IMR-90 (cell line): Measurements from ENCODE around the gene KLHL41. TPM values are rescaled to one million over a fixed set of nuclear protein-coding genes. Genes with fewer than 3 reads are reported as not detected.

Experiments used
- ATAC-seq: fragments of 200-7000 bp; cut with Tn5 transposase; 2 replicates; pipeline ENCODE4 v1.9.1; 2020; ENCODE audit warnings: low read depth, mild to moderate bottlenecking, moderate library complexity
- BruUV-seq: library from RNA; stranded (reverse); fragments of 400-500 nt; replicated peaks from 2 replicates; lab custom pipeline; 2021; lab: Mats Ljungman, UMichigan
- CTCF ChIA-PET: fragments of 300-600 bp; formaldehyde crosslinking; extraction: SDS; loops from one replicate; lab custom pipeline; 2021; ENCODE audit warnings: antibody characterized with exemption; lab: Yijun Ruan, JAX
- POLR2A ChIA-PET: fragments of 300-600 bp; sonication (Branson Sonifier 250); formaldehyde crosslinking; loops from one replicate; lab custom pipeline; 2022; ENCODE audit warnings: antibody characterized with exemption; ENCODE audit not compliant: unreplicated experiment; lab: Charles Lee
- DNase-seq: peaks from one replicate; pipeline ENCODE4 v3.0.0; 2013
- H2AFZ ChIP-seq: replicated peaks from 2 replicates; pipeline ENCODE3; 2013; ENCODE audit warnings: low read length, mild to moderate bottlenecking; ENCODE audit not compliant: poor library complexity
- H2AK5ac ChIP-seq: 2 replicates; pipeline ENCODE4 v1.6.1; 2013; ENCODE audit warnings: low read depth, low read length, inconsistent platforms
- H2AK9ac ChIP-seq: replicated peaks from 2 replicates; pipeline ENCODE3; 2013; ENCODE audit warnings: mild to moderate bottlenecking, low read depth, low read length, moderate library complexity; ENCODE audit not compliant: poor library complexity
- H2BK120ac ChIP-seq: 2 replicates; pipeline ENCODE4 v1.6.1; 2013; ENCODE audit warnings: low read depth, low read length, inconsistent platforms
- H2BK15ac ChIP-seq: 3 replicates; pipeline ENCODE4 v1.6.1; 2013; ENCODE audit warnings: low read depth, low read length, inconsistent platforms
- H2BK20ac ChIP-seq: 2 replicates; pipeline ENCODE4 v1.6.1; 2013; ENCODE audit warnings: low read depth, mild to moderate bottlenecking, inconsistent platforms, low read length, moderate library complexity
- H2BK5ac ChIP-seq: 2 replicates; pipeline ENCODE4 v1.6.1; 2013; ENCODE audit warnings: mild to moderate bottlenecking, low read depth, low read length, inconsistent platforms; ENCODE audit not compliant: poor library complexity, severe bottlenecking
- H3K14ac ChIP-seq: replicated peaks from 2 replicates; pipeline ENCODE4 v1.6.1; 2013; ENCODE audit warnings: low read depth, low read length, inconsistent platforms
- H3K18ac ChIP-seq: 2 replicates; pipeline ENCODE4 v1.6.1; 2013; ENCODE audit warnings: low read depth, low read length, control low read depth
- H3K23ac ChIP-seq: 2 replicates; pipeline ENCODE4 v1.6.1; 2013; ENCODE audit warnings: low read depth, low read length, inconsistent platforms
- H3K27ac ChIP-seq: 2 replicates; pipeline ENCODE4 v1.5.1; 2013; ENCODE audit warnings: mild to moderate bottlenecking, control low read depth, low read length; ENCODE audit not compliant: insufficient read depth
- H3K27me3 ChIP-seq: 2 replicates; pipeline ENCODE4 v1.6.1; 2013; ENCODE audit warnings: low read length; ENCODE audit not compliant: control insufficient read depth, insufficient read depth
- H3K36me3 ChIP-seq: 2 replicates; pipeline ENCODE4 v1.6.1; 2013; ENCODE audit warnings: low read length, mixed read lengths; ENCODE audit not compliant: control insufficient read depth, insufficient read depth
- H3K4ac ChIP-seq: 2 replicates; pipeline ENCODE4 v1.6.1; 2013; ENCODE audit warnings: low read depth, low read length, inconsistent platforms
- H3K4me1 ChIP-seq: 2 replicates; pipeline ENCODE4 v1.6.1; 2013; ENCODE audit warnings: low read length, mixed read lengths; ENCODE audit not compliant: control insufficient read depth, insufficient read depth
- H3K4me2 ChIP-seq: 2 replicates; pipeline ENCODE4 v1.6.1; 2013; ENCODE audit warnings: low read depth, mild to moderate bottlenecking, control low read depth, low read length, moderate library complexity
- H3K4me3 ChIP-seq: 2 replicates; pipeline ENCODE4 v1.5.1; 2013; ENCODE audit warnings: low read depth, mild to moderate bottlenecking, control low read depth, low read length, moderate library complexity; ENCODE audit not compliant: insufficient read depth
- H3K56ac ChIP-seq: 2 replicates; pipeline ENCODE4 v1.6.1; 2013; ENCODE audit warnings: low read length, inconsistent platforms; ENCODE audit not compliant: insufficient read depth; ENCODE audit errors: extremely low read depth
- H3K79me1 ChIP-seq, 2 experiments: 2 replicates each; pipeline ENCODE4 v1.6.1; 2013; ENCODE audit warnings: low read length in 2 of 2, inconsistent platforms in 1 of 2, low read depth in 1 of 2
- H3K9ac ChIP-seq: 2 replicates; pipeline ENCODE4 v1.6.1; 2013; ENCODE audit warnings: low read depth, low read length, control low read depth
- H3K9me1 ChIP-seq: 2 replicates; pipeline ENCODE4 v1.6.1; 2013; ENCODE audit warnings: low read length, inconsistent platforms; ENCODE audit not compliant: insufficient read depth
- H3K9me3 ChIP-seq: 2 replicates; pipeline ENCODE4 v1.6.1; 2013; ENCODE audit warnings: low read length; ENCODE audit not compliant: control insufficient read depth, insufficient read depth
- H4K20me1 ChIP-seq: 2 replicates; pipeline ENCODE4 v1.6.1; 2013; ENCODE audit warnings: low read length, inconsistent platforms; ENCODE audit not compliant: insufficient read depth
- H4K5ac ChIP-seq: 2 replicates; pipeline ENCODE4 v1.6.1; 2013; ENCODE audit warnings: mild to moderate bottlenecking, low read depth, low read length, control low read depth
- H4K8ac ChIP-seq, 2 experiments: 2 replicates each; pipeline ENCODE4 v1.6.1; 2013; ENCODE audit warnings: low read depth in 2 of 2, low read length in 2 of 2, control low read depth in 1 of 2, inconsistent platforms in 1 of 2
- H4K91ac ChIP-seq: 2 replicates; pipeline ENCODE4 v1.6.1; 2013; ENCODE audit warnings: low read depth, low read length, inconsistent platforms; ENCODE audit not compliant: insufficient read depth
- BHLHE40 ChIP-seq: fragments of 150-350 bp; IDR thresholded peaks from 2 replicates; pipeline ENCODE4 v1.6.1; 2016; ENCODE audit warnings: mild to moderate bottlenecking, low read depth, low read length
- CEBPB ChIP-seq: IDR thresholded peaks from 2 replicates; pipeline ENCODE4 v1.6.1; 2012; ENCODE audit warnings: low read depth, low read length, improper control_type of control experiment
- CHD1 ChIP-seq: IDR thresholded peaks from 2 replicates; pipeline ENCODE4 v1.6.1; 2012; ENCODE audit warnings: low read depth, low read length, improper control_type of control experiment
- CTCF ChIP-seq: conservative IDR thresholded peaks from 2 replicates; pipeline ENCODE4 v1.5.1; 2012; ENCODE audit warnings: mild to moderate bottlenecking, low read depth, low read length, improper control_type of control experiment
- FOS ChIP-seq: fragments of 150-350 bp; IDR thresholded peaks from 2 replicates; pipeline ENCODE4 v1.6.1; 2016; ENCODE audit warnings: low read depth, low read length
- MAFK ChIP-seq: IDR thresholded peaks from 2 replicates; pipeline ENCODE4 v1.6.1; 2012; ENCODE audit warnings: low read depth, low read length, improper control_type of control experiment
- MXI1 ChIP-seq: IDR thresholded peaks from 2 replicates; pipeline ENCODE4 v1.6.1; 2012; ENCODE audit warnings: low read depth, mild to moderate bottlenecking, low read length, moderate library complexity, borderline replicate concordance
- NFE2L2 ChIP-seq: fragments of 150-350 bp; IDR thresholded peaks from 2 replicates; pipeline ENCODE4 v1.6.1; 2016; ENCODE audit warnings: low read depth, mild to moderate bottlenecking, low read length
- POLR2A ChIP-seq: IDR thresholded peaks from 2 replicates; pipeline ENCODE4 v1.6.1; 2012; ENCODE audit warnings: mild to moderate bottlenecking, low read depth, low read length
- RAD21 ChIP-seq: IDR thresholded peaks from 2 replicates; pipeline ENCODE4 v1.6.1; 2012; ENCODE audit warnings: low read length, improper control_type of control experiment
- RCOR1 ChIP-seq: IDR thresholded peaks from 2 replicates; pipeline ENCODE4 v1.6.1; 2012; ENCODE audit warnings: mild to moderate bottlenecking, low read length, improper control_type of control experiment; ENCODE audit not compliant: insufficient replicate concordance
- RFX5 ChIP-seq: IDR thresholded peaks from 2 replicates; pipeline ENCODE4 v1.8.0; 2012; ENCODE audit warnings: low read depth, mild to moderate bottlenecking, low read length, moderate library complexity
- SMC3 ChIP-seq: fragments of 150-350 bp; IDR thresholded peaks from 2 replicates; pipeline ENCODE4 v1.6.1; 2016; ENCODE audit warnings: low read depth, mild to moderate bottlenecking, antibody characterized with exemption, low read length, moderate library complexity
- dilution Hi-C: fragments of 300-500 bp; cut with HindIII; formaldehyde crosslinking; loops from one replicate; pipeline ENCODE4 v1.14.3; 2018; ENCODE audit warnings: low sequenced_read_pairs; ENCODE audit not compliant: unreplicated experiment
- in situ Hi-C: fragments of 300-500 bp; cut with MboI; formaldehyde crosslinking; loops from 3 replicates; pipeline ENCODE4 v1.14.3; 2019; ENCODE audit warnings: low sequenced_read_pairs, inconsistent platforms, mixed read lengths
- intact Hi-C: fragments of 100-400 bp; cut with micrococcal nuclease; formaldehyde crosslinking; loops from 2 replicates; pipeline ENCODE4 v1.10.0; 2022
- polyA plus RNA-seq, 3 experiments: library from polyadenylated mRNA; depleted of rRNA; stranded (reverse); fragments of >200 nt; gene quantifications; 2 replicates each; pipeline ENCODE4 v1.2.3, GENCODE V29; 2012; ENCODE audit warnings: low replicate concordance in 1 of 3
- total RNA-seq: library from RNA; depleted of rRNA; stranded (reverse); fragments of >200 nt; gene quantifications from 2 replicates; pipeline ENCODE4 v1.2.3, GENCODE V29; 2012

The KLHL41 gene
- total and polyA plus RNA-seq, 2 of the 4 experiments (the other 2 are of a cell fraction), result 0.10 to 0.18 TPM

- H2BK120ac ChIP-seq, result no peak overlapping the region
- no peak overlapping the region for H4K91ac ChIP-seq
- H4K8ac ChIP-seq, result no peak overlapping the region
- no peaks in the 10 kb centered on the region for H3K79me1 ChIP-seq
- H2AFZ ChIP-seq, result no peak overlapping the region
- in situ Hi-C loops (no loop called here), intact Hi-C loops (loop anchor here (5.0 to 10.0 kb wide), 2 partner anchors 266 to 512 kb away; no protein-coding TSS in a partner anchor), dilution Hi-C loops (no loop called here)
- no peak overlapping the region for H3K23ac ChIP-seq
- H2AK9ac ChIP-seq, result no peak overlapping the region
- H3K27ac ChIP-seq, result no peak overlapping the region
- no peak overlapping the region for H3K4me2 ChIP-seq
- no peak overlapping the region for H4K5ac ChIP-seq
- no peaks in the 10 kb centered on the region for H3K36me3 ChIP-seq
- ATAC-seq, result no peak
- no peaks in the 10 kb centered on the region for H3K4me1 ChIP-seq
- no peaks in the 10 kb centered on the region for H3K9me3 ChIP-seq
- no peak overlapping the region for H2BK5ac ChIP-seq
- no peak overlapping the region; the same call in 1 of the 2 replicates for H3K18ac ChIP-seq
- DNase-seq, result peak; percentile 28
- H2BK15ac ChIP-seq, result no peak overlapping the region
- no peak overlapping the region for H3K4me3 ChIP-seq
- H4K20me1 ChIP-seq, result no peaks in the 10 kb centered on the region
- no peak overlapping the region for H3K4ac ChIP-seq
- H3K56ac ChIP-seq, result no peak overlapping the region
- H3K27me3 ChIP-seq, result no peaks in the 10 kb centered on the region
- no TSS peak for BruUV-seq
- H3K9ac ChIP-seq, result no peak overlapping the region
- no peaks in the 10 kb centered on the region for H3K9me1 ChIP-seq
- TF ChIP-seq CHD1 (no peak), BHLHE40 (no peak), RCOR1 (no peak), SMC3 (no peak), CTCF (no peak), MAFK (no peak), FOS (no peak), RAD21 (no peak), NFE2L2 (no peak), RFX5 (no peak), CEBPB (no peak), MXI1 (no peak), POLR2A (no peak)
- no peak overlapping the region for H2BK20ac ChIP-seq
- POLR2A ChIA-PET, result no interaction called here
- H3K14ac ChIP-seq, result no peak overlapping the region
- CTCF ChIA-PET, result no interaction called here
- no peak overlapping the region for H2AK5ac ChIP-seq
Observed at GRCh38 chr2:169526451-169526850, 16.9 kb downstream of the KLHL41 start.
